SK-N-SH (cell line): ENCODE data around the gene ERN1.

Experiments used
- EP300 ChIP-seq, 2 experiments: IDR thresholded peaks; 2 replicates each; pipeline versions ENCODE4 v1.4.0 to v1.6.1; 2012; ENCODE audit warnings: borderline replicate concordance in 1 of 2, low read depth in 1 of 2, low read length in 1 of 2
- GABPA ChIP-seq: IDR thresholded peaks from 2 replicates; pipeline ENCODE4 v1.4.0; 2012; ENCODE audit warnings: low read depth, mild to moderate bottlenecking
- MXI1 ChIP-seq: IDR thresholded peaks from 2 replicates; pipeline ENCODE4 v1.6.1; 2012; ENCODE audit warnings: mild to moderate bottlenecking, low read depth, low read length, improper control_type of control experiment
- NRF1 ChIP-seq: IDR thresholded peaks from 2 replicates; pipeline ENCODE4 v1.6.1; 2012; ENCODE audit warnings: low read depth, mild to moderate bottlenecking, low read length
- POLR2AphosphoS5 ChIP-seq: IDR thresholded peaks from 2 replicates; pipeline ENCODE4 v1.6.1; 2012; ENCODE audit warnings: low read depth, low read length
- RCOR1 ChIP-seq: fragments of 150-350 bp; IDR thresholded peaks from 2 replicates; pipeline ENCODE4 v1.6.1; 2017; ENCODE audit warnings: antibody characterized with exemption, low read length
- RXRA ChIP-seq: IDR thresholded peaks from 2 replicates; pipeline ENCODE4 v1.4.0; 2012; ENCODE audit warnings: low read depth, mild to moderate bottlenecking, borderline replicate concordance
- SMC3 ChIP-seq: IDR thresholded peaks from 2 replicates; pipeline ENCODE4 v1.6.1; 2012; ENCODE audit warnings: low read depth, low read length, improper control_type of control experiment
- TF ChIP-seq, protein P1 (sequence below): fragments of 200-600 bp; sonication (generic); IDR thresholded peaks from 2 replicates; pipeline ENCODE4 v1.6.1; 2017; ENCODE audit warnings: antibody characterized with exemption, mild to moderate bottlenecking, moderate library complexity
- TF ChIP-seq, protein P2 (sequence below): IDR thresholded peaks from 2 replicates; pipeline ENCODE4 v1.4.0; 2012; ENCODE audit warnings: low read depth
- TF ChIP-seq, protein P3 (sequence below): IDR thresholded peaks from 2 replicates; pipeline ENCODE4; 2012

DNA sequence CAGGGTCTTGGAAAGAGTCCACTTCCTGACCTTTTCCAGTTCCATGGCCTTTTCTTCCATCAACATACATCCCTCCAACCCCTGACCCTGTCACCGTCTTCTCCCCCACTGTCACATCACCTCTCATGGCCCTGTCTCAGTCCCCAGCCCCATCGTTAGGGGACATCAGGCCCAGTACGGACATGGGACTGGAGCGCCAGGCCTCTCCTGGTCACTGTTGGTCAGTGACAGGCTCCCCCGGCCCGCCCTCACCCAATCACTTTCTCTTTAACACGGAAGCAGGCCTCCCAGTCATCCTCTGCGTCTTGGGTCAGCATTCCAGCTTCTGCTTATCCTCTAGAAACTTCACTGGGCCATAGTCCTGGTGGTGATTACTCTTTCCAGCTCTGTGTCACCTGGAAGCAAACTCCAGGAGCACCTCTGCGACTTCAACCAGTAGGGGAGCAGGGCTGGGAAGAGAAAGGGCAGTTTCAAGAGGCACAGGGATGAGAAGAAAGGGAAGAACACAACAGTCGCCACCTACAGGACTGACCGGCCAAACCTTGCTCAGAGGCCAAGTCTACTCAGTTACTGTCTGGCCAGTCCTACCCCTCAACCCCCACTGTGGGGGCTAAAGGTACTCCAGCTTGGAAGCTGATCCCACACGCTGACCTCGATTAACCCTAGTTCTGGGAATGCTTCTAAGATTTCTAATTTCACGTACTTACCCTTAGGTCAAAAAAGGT, 93.6 kb downstream of the ERN1 start:
- TF ChIP-seq, protein P1, sequence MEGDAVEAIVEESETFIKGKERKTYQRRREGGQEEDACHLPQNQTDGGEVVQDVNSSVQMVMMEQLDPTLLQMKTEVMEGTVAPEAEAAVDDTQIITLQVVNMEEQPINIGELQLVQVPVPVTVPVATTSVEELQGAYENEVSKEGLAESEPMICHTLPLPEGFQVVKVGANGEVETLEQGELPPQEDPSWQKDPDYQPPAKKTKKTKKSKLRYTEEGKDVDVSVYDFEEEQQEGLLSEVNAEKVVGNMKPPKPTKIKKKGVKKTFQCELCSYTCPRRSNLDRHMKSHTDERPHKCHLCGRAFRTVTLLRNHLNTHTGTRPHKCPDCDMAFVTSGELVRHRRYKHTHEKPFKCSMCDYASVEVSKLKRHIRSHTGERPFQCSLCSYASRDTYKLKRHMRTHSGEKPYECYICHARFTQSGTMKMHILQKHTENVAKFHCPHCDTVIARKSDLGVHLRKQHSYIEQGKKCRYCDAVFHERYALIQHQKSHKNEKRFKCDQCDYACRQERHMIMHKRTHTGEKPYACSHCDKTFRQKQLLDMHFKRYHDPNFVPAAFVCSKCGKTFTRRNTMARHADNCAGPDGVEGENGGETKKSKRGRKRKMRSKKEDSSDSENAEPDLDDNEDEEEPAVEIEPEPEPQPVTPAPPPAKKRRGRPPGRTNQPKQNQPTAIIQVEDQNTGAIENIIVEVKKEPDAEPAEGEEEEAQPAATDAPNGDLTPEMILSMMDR = no peak; the same call in 1 of the 2 replicates
- TF ChIP-seq SMC3 (no peak), EP300 (IDR thresholded peaks at IDR 0.05; ENCODE audit: borderline replicate concordance in 1 of 2, low read depth in 1 of 2, low read length in 1 of 2) (no peak), POLR2AphosphoS5 (no peak), MXI1 (no peak), GABPA (no peak), RXRA (no peak), NRF1 (no peak), RCOR1 (no peak)
- TF ChIP-seq, protein P2, sequence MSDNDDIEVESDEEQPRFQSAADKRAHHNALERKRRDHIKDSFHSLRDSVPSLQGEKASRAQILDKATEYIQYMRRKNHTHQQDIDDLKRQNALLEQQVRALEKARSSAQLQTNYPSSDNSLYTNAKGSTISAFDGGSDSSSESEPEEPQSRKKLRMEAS = no peak
- TF ChIP-seq, protein P3, sequence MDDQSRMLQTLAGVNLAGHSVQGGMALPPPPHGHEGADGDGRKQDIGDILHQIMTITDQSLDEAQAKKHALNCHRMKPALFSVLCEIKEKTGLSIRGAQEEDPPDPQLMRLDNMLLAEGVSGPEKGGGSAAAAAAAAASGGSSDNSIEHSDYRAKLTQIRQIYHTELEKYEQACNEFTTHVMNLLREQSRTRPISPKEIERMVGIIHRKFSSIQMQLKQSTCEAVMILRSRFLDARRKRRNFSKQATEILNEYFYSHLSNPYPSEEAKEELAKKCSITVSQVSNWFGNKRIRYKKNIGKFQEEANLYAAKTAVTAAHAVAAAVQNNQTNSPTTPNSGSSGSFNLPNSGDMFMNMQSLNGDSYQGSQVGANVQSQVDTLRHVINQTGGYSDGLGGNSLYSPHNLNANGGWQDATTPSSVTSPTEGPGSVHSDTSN = no peak
